ENCODE data around the gene ZKSCAN3.

The ZKSCAN3 gene

GRCh38 chr6:28334286-28335039 lies 15.3 kb upstream of the ZKSCAN3 start:
- H3K4me3 ChIP-seq (replicated peaks; ENCODE audit: low read depth, low read length): no peak overlapping the region
- TF ChIP-seq CTCF (IDR thresholded peaks at IDR 0.05; ENCODE audit: low read length, missing control alignments): no peak
- no peak for DNase-seq (ENCODE audit: low read depth)

GRCh38 chr6:28335040-28335563 lies 14.6 kb upstream of the ZKSCAN3 start:
- no peak for DNase-seq (ENCODE audit: low read depth)
- no peak for TF ChIP-seq CTCF (IDR thresholded peaks at IDR 0.05; ENCODE audit: low read length, missing control alignments)
- peak overlapping the region; percentile 73 for H3K4me3 ChIP-seq (replicated peaks; ENCODE audit: low read depth, low read length)

- TF ChIP-seq CTCF (IDR thresholded peaks at IDR 0.05; ENCODE audit: low read length, missing control alignments): no peak
- H3K4me3 ChIP-seq (replicated peaks; ENCODE audit: low read depth, low read length): peak within 1 kb of the TSS; percentile 73
- DNase-seq (ENCODE audit: low read depth): peak; percentile 99
Observed at GRCh38 chr6:28335564-28336283, 14.0 kb upstream of the ZKSCAN3 start, which contains the start of gene ZSCAN31. Gene ZSCAN31, minus strand, starts transcription at chr6:28336148. Its CDS starts 6,465 bp downstream, at chr6:28329683.

- peak overlapping the region; percentile 73 for H3K4me3 ChIP-seq (replicated peaks; ENCODE audit: low read depth, low read length)
- DNase-seq (ENCODE audit: low read depth): peak; percentile 65
- no peak for TF ChIP-seq CTCF (IDR thresholded peaks at IDR 0.05; ENCODE audit: low read length, missing control alignments)
Observed at GRCh38 chr6:28336284-28337120, 13.2 kb upstream of the ZKSCAN3 start.

GRCh38 chr6:28337121-28337520 lies 12.6 kb upstream of the ZKSCAN3 start:
- TF ChIP-seq CTCF (IDR thresholded peaks at IDR 0.05; ENCODE audit: low read length, missing control alignments): no peak
- no peak for DNase-seq (ENCODE audit: low read depth)
- H3K4me3 ChIP-seq (replicated peaks; ENCODE audit: low read depth, low read length): no peak overlapping the region

- no peak overlapping the region for H3K4me3 ChIP-seq (replicated peaks; ENCODE audit: low read depth, low read length)
- no peak for TF ChIP-seq CTCF (IDR thresholded peaks at IDR 0.05; ENCODE audit: low read length, missing control alignments)
- no peak for DNase-seq (ENCODE audit: low read depth)
Observed at GRCh38 chr6:28340310-28341095, 9.2 kb upstream of the ZKSCAN3 start.
